Neural progenitor cell (in vitro differentiated cells): ENCODE measurements around the gene DHX35. TPM values are rescaled to one million over a fixed set of nuclear protein-coding genes. Genes with fewer than 3 reads are reported as not detected.

Source experiments
- DNase-seq: peaks from one replicate; pipeline ENCODE4 v3.0.0-alpha.2; 2016; ENCODE audit warnings: low spot score
- H2AFZ ChIP-seq: fragments of 200-600 bp; sonication (generic); replicated peaks from 2 replicates; pipeline ENCODE4 v1.6.1; 2016; ENCODE audit warnings: antibody characterized with exemption
- H3F3A ChIP-seq: fragments of 200-600 bp; sonication (generic); 2 replicates; pipeline ENCODE4 v1.6.1; 2016; ENCODE audit warnings: antibody characterized with exemption, low read depth
- H3K27ac ChIP-seq: fragments of 200-600 bp; sonication (generic); 2 replicates; pipeline ENCODE4 v1.5.1; 2016; ENCODE audit warnings: mild to moderate bottlenecking
- H3K27me3 ChIP-seq: fragments of 200-600 bp; sonication (generic); 2 replicates; pipeline ENCODE4 v1.6.1; 2016; ENCODE audit warnings: mild to moderate bottlenecking, moderate library complexity
- H3K36me3 ChIP-seq: fragments of 200-600 bp; sonication (generic); 2 replicates; pipeline ENCODE4 v1.5.1; 2016
- H3K4me1 ChIP-seq: fragments of 200-600 bp; sonication (generic); 2 replicates; pipeline ENCODE4 v1.6.1; 2016; ENCODE audit warnings: mixed run types
- H3K4me2 ChIP-seq: fragments of 200-600 bp; sonication (generic); 2 replicates; pipeline ENCODE4 v1.6.1; 2016
- H3K4me3 ChIP-seq: fragments of 200-600 bp; sonication (generic); 2 replicates; pipeline ENCODE4 v1.5.1; 2016
- H3K79me2 ChIP-seq: fragments of 200-600 bp; sonication (generic); 2 replicates; pipeline ENCODE4 v1.6.1; 2016; ENCODE audit warnings: low read depth
- H3K9ac ChIP-seq: fragments of 200-600 bp; sonication (generic); 2 replicates; pipeline ENCODE4 v1.6.1; 2016
- H3K9me3 ChIP-seq: fragments of 200-600 bp; sonication (generic); 2 replicates; pipeline ENCODE4 v1.5.1; 2016; ENCODE audit warnings: low read depth
- H4K20me1 ChIP-seq: fragments of 200-600 bp; sonication (generic); 2 replicates; pipeline ENCODE4 v1.6.1; 2016; ENCODE audit warnings: low read depth
- H3K27ac Mint-ChIP-seq: 3 replicates; pipeline ENCODE4 v1.8.0; 2021; ENCODE audit warnings: mixed read lengths
- H3K27me3 Mint-ChIP-seq: 2 replicates; pipeline ENCODE4 v1.8.0; 2022; ENCODE audit warnings: low read depth, mild to moderate bottlenecking, inconsistent platforms, moderate library complexity, mixed read lengths; ENCODE audit not compliant: insufficient read depth
- H3K36me3 Mint-ChIP-seq: 3 replicates; pipeline ENCODE4 v1.8.0; 2021; ENCODE audit warnings: mixed read lengths
- H3K4me1 Mint-ChIP-seq: 3 replicates; pipeline ENCODE4 v1.8.0; 2021; ENCODE audit warnings: mixed read lengths
- H3K4me3 Mint-ChIP-seq: 3 replicates; pipeline ENCODE4 v1.8.0; 2021; ENCODE audit warnings: mild to moderate bottlenecking, moderate library complexity, mixed read lengths
- H3K9me3 Mint-ChIP-seq: 3 replicates; pipeline ENCODE4 v1.8.0; 2020; ENCODE audit warnings: mixed read lengths
- CTCF ChIP-seq: fragments of 200-600 bp; sonication (generic); IDR thresholded peaks from 2 replicates; pipeline ENCODE4 v1.5.1; 2017; ENCODE audit warnings: antibody characterized with exemption, mild to moderate bottlenecking
- EZH2 ChIP-seq: fragments of 200-600 bp; sonication (generic); IDR thresholded peaks from 2 replicates; pipeline ENCODE4 v1.6.1; 2017; ENCODE audit warnings: antibody characterized with exemption, mild to moderate bottlenecking, moderate library complexity
- EZH2phosphoT487 ChIP-seq: fragments of 200-600 bp; sonication (generic); IDR thresholded peaks from 2 replicates; pipeline ENCODE4 v1.6.1; 2017; ENCODE audit warnings: antibody characterized with exemption
- total RNA-seq: library from RNA; depleted of rRNA; stranded (reverse); fragments of >200 nt; gene quantifications from 2 replicates; pipeline ENCODE4 v1.2.3, GENCODE V29; 2015; ENCODE audit warnings: low replicate concordance

Gene DHX35
- total RNA-seq, 1 donor from 2014 or later, result 22.5 TPM

GRCh38 chr20:39069976-39070375, 107.8 kb downstream of the DHX35 start:
- Mint-ChIP-seq H3K27ac (peak overlapping the region; percentile 39), H3K36me3 (no peaks in the 10 kb centered on the region), H3K4me3 (no peak overlapping the region), H3K27me3 (peaks cover 9% of the 10 kb centered on the region), H3K4me1 (peaks cover 13% of the 10 kb centered on the region), H3K9me3 (peaks cover 5% of the 10 kb centered on the region)
- Histone ChIP-seq H3K9me3 (no peaks in the 10 kb centered on the region), H4K20me1 (no peaks in the 10 kb centered on the region), H2AFZ (no peak overlapping the region), H3K4me3 (no peak overlapping the region), H3K27ac (no peak overlapping the region), H3F3A (no peaks in the 10 kb centered on the region), H3K9ac (no peak overlapping the region), H3K4me1 (peaks cover 8% of the 10 kb centered on the region), H3K79me2 (no peaks in the 10 kb centered on the region), H3K36me3 (no peaks in the 10 kb centered on the region), H3K4me2 (no peak overlapping the region), H3K27me3 (no peaks in the 10 kb centered on the region)
- TF ChIP-seq CTCF (no peak), EZH2 (no peak), EZH2phosphoT487 (no peak)
- DNase-seq, result no peak

GRCh38 chr20:39070484-39071231, 108.5 kb downstream of the DHX35 start:
- no peak overlapping the region for H3K27ac ChIP-seq
- Mint-ChIP-seq H3K27me3 (peaks cover 9% of the 10 kb centered on the region), H3K4me3 (no peak overlapping the region), H3K27ac (no peak overlapping the region), H3K9me3 (peaks cover 5% of the 10 kb centered on the region), H3K36me3 (no peaks in the 10 kb centered on the region), H3K4me1 (peaks cover 13% of the 10 kb centered on the region)
- H3K36me3 ChIP-seq, result no peaks in the 10 kb centered on the region
- H3K9ac ChIP-seq, result no peak overlapping the region
- DNase-seq, result no peak
- H3K4me3 ChIP-seq, result no peak overlapping the region
- no peak overlapping the region for H3K4me2 ChIP-seq
- H3K79me2 ChIP-seq, result no peaks in the 10 kb centered on the region
- H2AFZ ChIP-seq, result no peak overlapping the region
- H4K20me1 ChIP-seq, result no peaks in the 10 kb centered on the region
- no peak for TF ChIP-seq EZH2
- TF ChIP-seq EZH2phosphoT487, result no peak
- no peak for TF ChIP-seq CTCF
- H3K27me3 ChIP-seq, result no peaks in the 10 kb centered on the region
- H3K4me1 ChIP-seq, result peaks cover 8% of the 10 kb centered on the region
- H3F3A ChIP-seq, result no peaks in the 10 kb centered on the region
- H3K9me3 ChIP-seq, result no peaks in the 10 kb centered on the region

GRCh38 chr20:39072132-39072531, 110.0 kb downstream of the DHX35 start:
- H3K27ac Mint-ChIP-seq, result no peak overlapping the region
- TF ChIP-seq EZH2phosphoT487, result no peak
- no peak for TF ChIP-seq EZH2
- TF ChIP-seq CTCF, result no peak
- H3K36me3 Mint-ChIP-seq, result no peaks in the 10 kb centered on the region
- no peak overlapping the region for H3K4me2 ChIP-seq
- no peak overlapping the region for H3K4me3 Mint-ChIP-seq
- no peak overlapping the region for H3K4me3 ChIP-seq
- no peaks in the 10 kb centered on the region for H4K20me1 ChIP-seq
- H3K36me3 ChIP-seq, result no peaks in the 10 kb centered on the region
- no peaks in the 10 kb centered on the region for H3F3A ChIP-seq
- H3K27me3 Mint-ChIP-seq, result peaks cover 9% of the 10 kb centered on the region
- H3K27ac ChIP-seq, result no peak overlapping the region
- no peaks in the 10 kb centered on the region for H3K27me3 ChIP-seq
- H3K4me1 Mint-ChIP-seq, result peaks cover 5% of the 10 kb centered on the region
- no peak overlapping the region for H2AFZ ChIP-seq
- H3K9me3 ChIP-seq, result no peaks in the 10 kb centered on the region
- H3K9ac ChIP-seq, result no peak overlapping the region
- DNase-seq, result no peak
- H3K9me3 Mint-ChIP-seq, result peaks cover 5% of the 10 kb centered on the region
- H3K79me2 ChIP-seq, result no peaks in the 10 kb centered on the region
- H3K4me1 ChIP-seq, result no peaks in the 10 kb centered on the region
